NCI-H446 (cell line): ENCODE data around the gene RAP1GAP.

Source experiments
- DNase-seq, 2 experiments: peaks; one replicate each; lab custom pipeline; 2025; lab: John Stamatoyannopoulos, UW

RAP1GAP gene

DNA sequence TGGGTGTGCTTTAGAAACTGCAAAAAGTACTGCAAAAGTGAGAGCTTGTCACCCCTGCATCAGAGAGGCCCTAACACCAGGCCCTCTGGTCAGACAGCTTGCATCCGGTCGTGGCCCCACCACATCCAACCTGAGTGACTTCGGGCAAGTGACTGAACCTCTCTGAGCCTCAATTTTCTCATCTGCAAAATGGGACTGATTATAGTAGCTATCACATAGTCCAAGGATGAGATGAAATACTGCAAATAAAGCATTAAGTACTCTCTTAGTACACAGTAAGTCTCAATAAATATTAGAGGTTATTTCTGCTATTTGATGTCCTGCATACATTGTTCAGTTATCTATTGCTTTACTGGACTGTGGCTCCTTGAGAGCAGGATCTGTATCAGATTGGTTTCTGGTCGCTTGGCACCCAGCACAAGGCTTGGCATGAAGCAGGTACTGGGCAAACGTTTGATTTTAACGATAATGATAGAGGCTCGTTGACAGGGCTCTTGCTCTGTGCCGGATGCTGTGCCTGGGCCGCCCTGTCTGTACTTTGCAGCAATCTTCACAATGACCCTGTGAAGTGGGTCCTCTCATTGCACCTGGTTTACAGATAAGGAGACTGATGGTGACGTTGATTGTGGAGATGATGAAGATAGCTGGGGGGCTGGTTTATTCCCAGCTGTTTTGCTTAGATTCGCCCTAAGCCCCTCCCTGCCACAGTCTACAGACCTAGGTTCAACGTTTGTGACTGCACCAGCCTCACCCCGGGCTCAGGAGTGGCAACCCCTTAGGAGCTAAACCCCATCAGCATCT, 43.6 kb downstream of the RAP1GAP start:
- no peak for DNase-seq

GRCh38 chr1:21624571-21625389, 44.4 kb downstream of the RAP1GAP start:
- peak; percentile 96 to 98 for DNase-seq

GRCh38 chr1:21623410-21623961, 45.7 kb downstream of the RAP1GAP start:
- peak; percentile 19 to 76 for DNase-seq

DNA sequence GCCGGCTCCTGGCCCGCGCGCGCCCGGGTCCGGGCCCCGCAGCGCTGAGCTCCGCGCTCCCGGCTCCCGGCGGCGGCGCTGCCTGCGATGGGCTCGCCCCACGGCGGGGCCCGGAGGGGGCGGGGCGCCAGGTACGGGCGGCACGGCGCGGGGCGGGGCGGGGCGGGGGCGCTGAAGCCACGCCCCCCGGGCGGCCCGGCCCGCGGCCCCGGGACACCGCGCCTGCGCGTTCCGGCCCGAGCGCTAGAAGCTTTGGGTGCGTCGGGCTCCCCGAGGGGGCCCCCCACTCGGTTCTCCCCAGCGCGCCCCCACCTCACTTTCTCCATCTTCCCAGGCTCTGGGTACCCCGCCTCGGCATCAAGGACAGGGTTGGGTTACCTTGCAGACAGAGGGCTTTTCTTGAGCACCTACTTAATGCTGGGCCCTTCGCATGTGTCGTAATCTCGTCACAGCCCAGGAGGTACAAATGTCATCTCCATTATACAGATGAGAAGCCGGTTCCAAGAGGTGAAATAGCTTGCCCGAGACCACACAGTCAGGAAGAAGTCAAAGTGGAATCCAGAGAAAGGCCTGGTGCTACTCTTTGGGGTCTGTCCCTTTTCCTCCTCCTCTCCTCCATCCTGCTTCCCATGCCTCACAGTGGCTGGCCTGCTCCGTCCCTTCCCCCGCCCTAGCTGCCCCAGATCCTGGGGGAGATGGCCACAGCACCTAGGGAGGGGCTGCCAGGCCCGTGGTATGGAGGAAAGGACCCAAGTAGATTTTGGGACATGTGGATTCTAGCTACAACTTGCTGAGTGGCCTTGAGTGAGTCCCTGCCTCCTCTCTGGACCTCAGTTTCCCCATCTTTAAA, 46.5 kb downstream of the RAP1GAP start:
- DNase-seq: no peak

DNA sequence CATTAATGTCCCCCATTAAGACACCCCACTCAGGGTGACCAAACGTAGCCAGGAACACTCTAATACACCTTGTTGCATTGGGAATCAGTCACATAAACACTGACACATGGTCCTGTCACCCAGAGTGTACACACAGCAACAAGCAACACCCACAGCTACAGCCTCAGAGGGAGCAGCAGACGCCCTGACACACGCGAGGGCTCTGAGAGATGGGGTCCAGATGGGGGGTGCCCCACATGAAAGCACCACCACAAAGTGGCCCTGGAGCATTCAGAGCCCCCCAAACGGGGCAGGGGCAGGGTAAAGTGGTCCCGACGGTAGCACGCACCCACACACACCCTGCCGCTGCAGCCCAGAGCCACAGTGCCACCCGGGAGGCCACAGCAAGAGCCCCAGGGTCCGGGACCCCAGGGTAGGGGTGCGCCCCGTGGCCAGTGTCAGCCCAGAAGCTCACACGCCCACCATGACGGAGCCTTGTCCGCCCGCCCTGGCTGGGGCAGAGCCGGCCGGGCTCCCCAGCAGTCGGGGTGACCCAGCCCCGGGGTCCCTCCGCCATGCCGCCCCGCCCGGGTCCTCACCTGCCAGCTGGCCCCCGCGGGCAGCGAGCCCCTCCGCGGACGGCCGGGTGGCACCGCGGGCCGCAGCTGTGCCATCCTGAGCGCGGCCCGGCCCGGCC, 47.3 kb downstream of the RAP1GAP start:
- DNase-seq: no peak

DNA sequence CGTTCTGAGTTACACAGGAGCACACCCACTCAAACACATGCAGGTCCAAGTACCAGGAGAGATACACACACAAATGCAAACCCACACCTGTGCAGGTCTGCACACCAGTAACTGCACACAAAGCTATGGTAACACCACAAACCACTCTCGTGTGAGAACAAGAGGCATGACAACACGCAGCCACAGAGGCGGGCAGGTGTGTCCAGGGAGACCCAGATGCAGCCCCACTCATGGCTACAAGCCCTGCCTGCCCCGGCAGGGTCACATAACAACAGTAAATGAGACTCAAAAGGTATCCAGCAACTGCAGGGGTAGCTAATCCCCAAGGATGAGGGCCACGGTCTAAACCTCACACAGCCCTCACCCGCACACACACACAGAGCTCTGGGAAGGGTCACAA, 48.1 kb downstream of the RAP1GAP start:
- no peak for DNase-seq

DNA sequence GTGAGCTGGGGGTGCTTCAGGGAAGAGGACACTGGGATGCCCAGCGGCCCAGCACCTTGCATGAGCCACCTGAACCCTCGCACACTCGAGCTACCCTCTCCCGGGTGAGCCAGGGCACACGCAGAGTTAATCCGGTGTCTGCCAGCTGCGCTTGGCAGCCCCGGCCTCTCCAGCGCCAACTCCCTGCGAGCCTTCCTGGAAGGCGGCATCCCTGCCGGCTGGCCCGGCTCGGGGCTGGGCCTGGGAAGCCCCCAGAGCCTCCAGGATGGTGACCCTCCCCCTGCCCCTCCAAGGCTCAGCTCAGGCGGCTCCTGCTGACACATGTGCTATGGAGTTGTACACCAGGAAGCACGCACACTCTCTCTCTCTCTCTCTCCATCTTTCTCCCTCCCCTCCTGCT, 48.7 kb downstream of the RAP1GAP start:
- DNase-seq: peak; percentile 53 to 89

GRCh38 chr1:21620011-21620410, 49.1 kb downstream of the RAP1GAP start:
- no peak for DNase-seq

DNA sequence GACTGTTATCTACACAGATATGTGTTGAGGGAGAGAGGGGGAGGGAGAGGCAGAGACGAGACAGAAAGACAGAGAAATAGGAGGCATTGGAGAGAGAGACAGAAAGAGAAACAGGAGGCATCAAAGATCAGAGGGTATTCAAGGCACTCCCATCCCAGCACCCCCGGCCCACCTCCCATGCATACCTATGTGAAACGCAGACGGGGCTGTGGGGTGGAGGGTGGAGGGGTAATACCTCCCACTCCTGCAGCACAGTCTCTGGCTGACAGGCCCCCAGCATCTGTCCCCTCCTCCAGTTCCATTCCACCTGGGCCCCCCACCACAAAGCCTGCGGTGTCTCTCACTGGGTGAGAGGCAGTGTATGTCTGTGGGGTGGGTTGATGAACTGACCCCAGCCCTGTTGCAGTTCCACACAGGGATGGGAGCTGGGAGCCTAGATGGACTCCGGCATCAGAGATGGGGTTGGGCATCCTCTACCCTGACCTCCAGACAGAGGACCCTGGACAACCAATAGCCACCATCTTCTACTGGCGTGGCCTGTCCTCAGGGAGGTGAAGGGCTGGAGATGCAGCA, 49.7 kb downstream of the RAP1GAP start:
- DNase-seq: no peak

DNA sequence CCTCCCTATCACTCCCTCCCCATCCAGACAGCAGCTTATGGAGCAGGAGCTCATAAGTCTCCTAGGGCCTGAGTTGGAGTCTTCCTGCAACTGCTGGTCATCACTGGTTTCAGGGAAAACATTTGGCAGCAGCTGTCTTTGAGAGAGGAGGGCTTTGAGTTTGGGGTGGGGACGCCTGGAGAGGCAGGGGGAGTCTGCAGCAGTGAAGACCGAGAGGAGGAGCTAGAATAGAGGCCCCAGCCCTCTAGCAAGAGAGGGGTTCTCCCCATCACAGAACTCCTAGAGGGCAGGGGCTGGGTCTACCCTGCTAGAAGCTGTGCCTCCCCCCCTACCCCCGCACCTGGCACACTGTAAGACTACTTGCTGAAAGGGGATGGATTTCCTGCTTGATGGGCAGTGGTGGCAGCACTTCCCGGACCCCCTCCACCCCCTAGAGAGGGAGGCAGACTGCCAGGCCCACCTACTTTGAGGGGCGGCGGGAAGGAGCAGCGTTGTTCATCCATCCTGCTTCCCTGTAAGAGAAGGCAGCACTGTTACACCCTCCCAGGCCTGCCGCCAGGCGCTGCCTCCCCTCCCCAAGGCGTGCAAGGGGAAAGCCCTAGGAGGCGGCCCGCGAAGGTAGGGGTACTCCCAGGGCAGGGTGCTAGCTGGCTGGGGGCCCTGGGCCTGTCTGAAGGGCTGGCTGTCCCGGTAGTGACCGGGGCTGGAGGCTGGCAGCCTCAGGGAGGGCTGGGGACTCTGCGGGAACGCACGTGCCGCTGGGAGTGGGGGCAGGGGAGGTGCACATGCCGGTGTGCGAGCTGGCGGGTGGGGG, 50.4 kb downstream of the RAP1GAP start:
- DNase-seq: no peak

DNA sequence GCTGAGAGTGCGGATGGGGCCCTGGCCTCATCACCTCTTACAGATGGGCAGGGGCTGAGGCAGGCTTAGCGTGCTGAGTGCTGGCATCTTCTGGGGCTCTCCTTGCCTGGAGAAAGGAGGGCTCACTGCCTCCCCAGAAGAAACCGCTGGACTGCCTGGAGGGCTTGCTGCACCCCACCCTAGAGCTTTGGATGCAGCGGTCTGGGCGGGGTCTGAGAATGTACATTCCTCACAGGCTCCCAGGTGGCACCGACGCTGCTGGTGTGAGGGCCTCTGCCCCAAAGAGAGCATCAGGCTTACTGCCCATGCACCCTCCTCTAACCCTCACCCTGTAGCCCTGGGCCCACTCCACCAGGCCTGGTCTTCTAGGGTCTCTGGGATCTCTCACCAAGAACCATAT, 51.1 kb downstream of the RAP1GAP start:
- DNase-seq: no peak

DNA sequence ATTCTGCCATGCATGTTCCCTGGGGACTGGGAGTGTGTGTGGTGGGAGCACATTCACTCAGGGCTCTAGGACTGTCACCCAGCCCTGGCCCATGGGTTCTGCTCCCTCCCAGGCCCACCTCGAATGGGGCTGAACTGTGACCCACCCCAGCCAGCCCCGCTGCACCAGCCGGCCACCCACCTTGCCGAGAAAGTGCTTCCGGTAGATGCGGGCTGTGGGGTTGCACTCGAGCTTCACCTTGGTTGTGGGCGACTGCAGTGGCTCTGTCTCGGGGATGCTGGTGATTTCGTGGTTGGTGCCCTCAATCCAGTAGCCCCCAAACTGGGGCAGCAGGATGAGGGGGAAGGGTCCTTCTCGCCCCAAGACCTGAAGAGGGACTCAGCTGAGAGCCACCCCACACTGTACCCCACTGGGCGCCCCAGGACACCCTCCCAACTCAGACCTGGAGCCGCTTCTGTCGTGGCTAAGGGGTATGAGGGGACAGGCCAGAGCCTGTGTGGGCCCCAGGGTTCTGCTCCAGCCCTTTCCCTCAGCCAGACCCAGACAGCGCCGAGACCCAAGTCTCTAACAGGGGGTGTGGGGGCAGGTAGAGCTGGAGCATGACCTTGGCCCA, 51.9 kb downstream of the RAP1GAP start:
- no peak for DNase-seq

- no peak for DNase-seq
Measured at GRCh38 chr1:21616372-21616771, 52.8 kb downstream of the RAP1GAP start.

GRCh38 chr1:21614419-21615115, 54.6 kb downstream of the RAP1GAP start:
- DNase-seq: no peak

DNA sequence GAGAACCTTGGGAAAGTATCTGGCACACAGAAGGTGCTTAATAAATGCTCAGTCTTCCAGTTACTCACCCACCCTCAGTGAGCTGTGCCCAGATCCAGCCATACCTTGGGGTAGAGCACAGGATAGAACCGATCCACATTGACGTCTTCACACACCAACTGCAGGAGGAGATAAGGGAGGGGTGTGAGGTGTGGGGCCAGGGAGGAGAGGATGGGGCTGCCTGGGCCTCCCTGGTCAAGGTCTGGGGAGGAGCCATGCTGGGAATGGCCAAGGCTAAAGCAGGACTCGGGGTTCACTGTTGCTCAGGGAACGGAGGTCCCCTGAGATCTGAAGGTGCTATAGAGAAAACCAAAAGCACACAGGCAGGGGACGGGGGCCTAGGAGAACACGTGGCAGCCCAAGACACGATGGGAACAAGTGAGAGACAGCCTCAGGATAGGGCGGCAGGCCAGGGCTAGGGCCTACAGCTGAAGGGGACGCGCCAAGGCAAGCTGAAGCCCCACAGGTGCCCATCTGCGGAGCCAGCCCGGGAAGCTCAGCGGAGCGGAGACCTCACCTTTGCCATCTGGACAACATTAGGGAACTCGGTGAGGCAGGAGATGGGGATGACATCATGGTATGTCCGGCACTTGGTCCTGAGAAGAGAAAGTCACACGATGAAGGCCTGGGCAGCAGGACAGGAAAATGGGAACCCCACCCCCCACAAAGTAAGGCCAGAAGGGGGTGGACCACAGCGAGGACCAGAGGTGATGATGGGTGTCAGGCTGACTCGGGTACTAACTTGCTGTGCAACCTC, 55.9 kb downstream of the RAP1GAP start:
- DNase-seq: no peak

GRCh38 chr1:21612057-21612456, 57.1 kb downstream of the RAP1GAP start:
- no peak for DNase-seq

GRCh38 chr1:21610989-21611785, 58.0 kb downstream of the RAP1GAP start:
- no peak for DNase-seq
